GM10266 (cell line): Measurements from ENCODE around the gene RAPGEF1.

Experiments used
- DNase-seq: peaks from one replicate; pipeline ENCODE4 v3.0.0; 2012; ENCODE audit errors: extremely low spot score
- CTCF ChIP-seq: IDR thresholded peaks from 2 replicates; pipeline ENCODE4 v1.5.1; 2012; ENCODE audit warnings: mild to moderate bottlenecking, low read depth; ENCODE audit not compliant: control insufficient read depth, insufficient read depth; ENCODE audit errors: missing control alignments

RAPGEF1 gene

GRCh38 chr9:131693651-131694597, 46.0 kb downstream of the RAPGEF1 start:
- no peak for DNase-seq
- no peak for TF ChIP-seq CTCF

GRCh38 chr9:131692612-131693562, 47.0 kb downstream of the RAPGEF1 start:
- DNase-seq = no peak

GRCh38 chr9:131691969-131692611, 47.8 kb downstream of the RAPGEF1 start:
- TF ChIP-seq CTCF = no peak
- DNase-seq = no peak

More at GRCh38 chr9:131692612-131693562, 47.0 kb downstream of the RAPGEF1 start:
- TF ChIP-seq CTCF = no peak

GRCh38 chr9:131690941-131691573, 48.8 kb downstream of the RAPGEF1 start:
- DNase-seq = no peak
- no peak for TF ChIP-seq CTCF

- no peak for TF ChIP-seq CTCF
- no peak for DNase-seq
Measured at GRCh38 chr9:131690462-131690861, 49.4 kb downstream of the RAPGEF1 start.

GRCh38 chr9:131688377-131688776, 51.5 kb downstream of the RAPGEF1 start:
- TF ChIP-seq CTCF = no peak
- no peak for DNase-seq
